NCI-H187 (cell line): Measurements from ENCODE around the gene XPO5.
A peak's percentile ranks its signal among the peaks of the same experiment; 100 is the strongest.
"Not testable (repeated sequence)": the region's sequence is repeated elsewhere in the genome, so short reads cannot be mapped to it uniquely, and the experiment has no call there.

Experiments used
- DNase-seq, 2 experiments: peaks; one replicate each; lab custom pipeline; 2025; lab: John Stamatoyannopoulos, UW

XPO5 gene

GRCh38 chr6:43517505-43518357 is 58.1 kb downstream of the XPO5 start:
- no peak for DNase-seq

- DNase-seq: peak; percentile 97
Measured at GRCh38 chr6:43516697-43517504, 58.9 kb downstream of the XPO5 start, which contains the start of the genes POLR1C and YIPF3. Gene POLR1C, plus strand, starts transcription at chr6:43517089. Its CDS starts 21 bp downstream, at chr6:43517110. Gene YIPF3, minus strand, starts transcription at chr6:43516926. Its CDS starts 119 bp downstream, at chr6:43516807.

DNA sequence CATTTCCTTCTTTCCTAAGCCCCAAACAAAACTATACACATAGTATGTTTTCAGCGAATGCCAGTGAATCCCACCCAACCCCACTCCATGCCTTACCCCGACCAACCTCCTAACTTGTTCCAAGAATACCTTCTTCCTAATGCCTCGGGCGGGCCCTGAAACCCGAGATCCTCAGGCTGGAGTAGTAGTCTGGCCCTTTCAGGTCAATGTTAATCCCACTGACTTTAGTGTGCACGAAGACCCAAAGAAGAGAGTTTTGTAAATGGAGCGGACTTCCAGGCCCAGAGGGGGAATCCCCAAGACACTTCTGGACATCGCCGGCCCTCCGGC is 59.5 kb downstream of the XPO5 start:
- DNase-seq: no peak

DNA sequence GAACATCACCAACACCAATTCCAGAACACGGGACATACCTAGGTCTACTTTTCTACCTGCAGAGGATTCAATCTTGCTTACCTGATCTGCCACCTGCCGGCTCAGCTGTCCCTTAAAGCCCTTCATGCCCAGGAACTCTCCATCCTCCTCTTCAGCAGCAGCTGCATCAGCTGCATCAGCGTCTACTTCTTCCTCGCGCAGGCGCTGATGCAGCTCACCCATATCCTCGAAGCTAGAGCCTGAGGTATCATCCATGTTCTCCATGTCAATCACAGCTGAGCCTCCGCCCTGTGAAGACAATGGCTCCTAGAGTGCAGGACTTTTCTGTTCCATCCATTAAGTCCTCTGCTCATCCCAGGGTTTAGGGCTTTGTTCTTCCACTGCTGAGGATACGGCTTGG is 60.0 kb downstream of the XPO5 start:
- no peak for DNase-seq

GRCh38 chr6:43511824-43512415 is 63.9 kb downstream of the XPO5 start:
- no peak for DNase-seq

GRCh38 chr6:43510827-43511163 is 65.0 kb downstream of the XPO5 start:
- no peak for DNase-seq

DNA sequence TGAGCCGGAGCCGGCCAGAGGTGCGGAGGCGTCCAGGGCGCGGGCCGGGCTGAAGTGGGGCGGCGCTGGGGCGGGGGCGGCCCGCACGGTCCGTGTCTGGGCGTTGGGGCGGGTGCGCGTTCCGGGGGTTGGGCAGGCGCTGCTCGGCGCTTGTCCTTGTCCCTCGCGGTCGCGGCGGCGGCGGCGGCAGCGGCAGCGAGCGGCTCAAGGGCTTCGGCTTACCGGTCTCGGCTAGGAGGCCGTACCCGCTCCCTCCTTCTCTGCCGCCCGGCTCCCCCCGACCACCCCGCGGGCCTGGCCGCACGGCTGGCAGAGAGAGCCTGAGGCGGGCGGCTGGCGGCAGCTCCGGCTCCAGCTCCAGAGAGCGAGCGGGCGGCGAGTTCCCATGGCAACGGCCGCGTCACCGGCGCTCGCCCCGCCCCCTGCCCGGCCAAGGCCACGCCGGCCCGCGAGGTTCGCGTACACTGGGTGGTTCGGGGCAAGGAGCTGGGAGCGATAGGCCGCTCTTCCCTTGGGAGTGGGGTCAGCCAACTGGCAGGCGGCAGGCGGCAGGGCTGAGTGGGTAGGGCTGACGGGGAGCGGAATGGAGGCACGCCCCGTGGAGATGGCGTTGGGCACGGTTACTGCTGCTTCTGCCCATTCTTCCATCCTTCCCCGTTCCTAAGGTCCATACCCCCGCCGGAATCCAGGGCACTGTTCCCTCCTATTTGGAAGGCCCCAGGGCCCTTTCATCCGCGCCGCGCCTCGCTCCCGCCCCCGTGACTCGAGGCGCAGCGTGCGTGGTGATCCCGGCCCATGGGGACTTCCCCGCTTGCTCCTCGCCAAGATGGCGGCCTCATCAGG is 65.6 kb downstream of the XPO5 start, which contains the start of gene LRRC73:
LRRC73 (minus strand) TSS at position 363 of the 843 bp plus-strand sequence. CDS start 561 bp downstream, outside the sequence.
- DNase-seq: peak; percentile 51 to 58

- DNase-seq: no peak
Measured at GRCh38 chr6:43509142-43509983, 66.5 kb downstream of the XPO5 start.

DNA sequence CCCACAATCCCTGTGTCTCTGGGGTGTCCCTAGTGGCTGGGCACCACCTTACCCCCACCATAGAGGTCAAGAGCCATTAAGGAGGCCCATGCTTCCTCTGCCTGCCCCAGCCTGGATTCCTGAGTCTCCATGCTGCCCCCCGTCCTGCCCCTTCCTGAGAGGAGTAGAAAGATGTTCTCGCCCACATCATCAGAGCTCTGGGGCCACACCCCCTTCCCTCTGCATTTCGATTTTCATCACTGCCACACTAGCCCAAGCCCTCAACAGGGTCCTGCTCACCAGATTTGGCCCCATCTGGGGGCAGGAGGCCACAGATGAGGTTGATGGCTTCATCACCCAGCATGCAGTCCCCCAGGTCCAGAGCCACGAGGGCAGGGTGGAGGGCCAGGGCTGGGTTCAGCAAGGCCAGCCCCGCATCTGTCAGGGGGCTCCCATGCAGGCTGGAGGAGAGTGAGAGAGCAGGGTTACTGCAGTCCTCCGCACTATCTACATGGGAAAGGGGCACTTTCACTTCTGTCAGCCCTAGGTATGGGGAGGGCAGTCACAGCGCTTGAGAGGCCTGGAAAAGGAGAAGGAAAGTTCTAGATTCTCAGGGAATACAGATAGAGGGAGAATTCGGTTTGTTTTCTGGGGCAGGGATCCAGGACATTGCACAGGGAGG is 67.2 kb downstream of the XPO5 start:
- no peak for DNase-seq

GRCh38 chr6:43506667-43507471 is 69.0 kb downstream of the XPO5 start:
- peak; percentile 29 to 46 for DNase-seq

DNA sequence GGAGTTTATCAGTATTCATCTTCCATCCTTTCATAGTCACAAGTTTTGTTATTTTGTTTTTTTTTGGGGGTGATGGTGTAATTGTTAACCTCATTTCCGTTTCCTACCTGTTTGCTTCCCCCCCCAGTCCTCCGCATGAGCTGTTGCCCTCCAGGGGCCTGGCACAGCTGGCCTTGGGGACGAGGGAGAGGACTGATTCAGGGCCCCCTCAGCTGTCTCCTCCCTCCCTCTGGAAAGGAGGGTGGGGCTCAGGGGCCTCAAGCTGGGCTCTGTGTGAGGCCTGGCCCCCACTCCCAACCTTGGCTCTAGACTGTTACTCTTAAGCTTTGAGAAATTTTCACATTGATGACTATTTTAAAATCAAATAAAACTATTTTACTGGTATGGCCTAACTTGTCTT is 69.7 kb downstream of the XPO5 start:
- DNase-seq: no peak

- no peak for DNase-seq
Measured at GRCh38 chr6:43505718-43506117, 70.1 kb downstream of the XPO5 start.

DNA sequence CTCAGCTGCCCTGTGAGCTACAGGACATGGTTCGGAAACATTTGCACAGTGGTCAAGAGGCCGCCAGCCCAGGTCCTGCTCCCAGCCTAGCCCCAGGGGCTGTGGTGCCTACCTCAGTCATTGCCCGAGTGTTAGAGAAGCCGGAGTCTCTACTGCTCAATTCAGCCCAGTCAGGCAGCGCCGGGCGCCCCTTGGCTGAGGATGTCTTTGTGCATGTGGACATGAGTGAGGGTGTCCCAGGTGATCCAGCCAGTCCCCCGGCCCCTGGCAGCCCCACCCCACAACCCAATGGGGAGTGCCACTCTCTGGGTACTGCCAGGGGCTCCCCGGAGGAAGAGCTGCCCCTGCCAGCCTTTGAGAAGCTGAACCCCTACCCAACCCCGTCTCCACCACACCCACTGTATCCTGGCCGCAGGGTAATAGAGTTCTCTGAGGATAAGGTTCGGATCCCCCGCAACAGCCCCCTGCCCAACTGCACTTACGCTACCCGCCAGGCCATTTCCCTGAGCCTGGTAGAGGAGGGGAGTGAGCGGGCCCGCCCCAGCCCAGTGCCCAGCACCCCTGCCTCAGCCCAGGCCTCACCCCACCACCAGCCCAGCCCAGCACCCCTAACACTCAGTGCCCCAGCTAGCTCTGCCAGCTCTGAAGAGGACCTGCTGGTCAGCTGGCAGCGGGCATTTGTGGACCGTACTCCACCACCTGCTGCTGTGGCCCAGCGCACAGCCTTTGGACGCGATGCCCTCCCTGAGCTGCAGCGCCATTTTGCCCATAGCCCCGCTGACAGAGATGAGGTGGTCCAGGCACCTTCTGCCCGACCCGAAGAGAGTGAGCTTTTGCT is 70.9 kb downstream of the XPO5 start:
- no peak for DNase-seq

DNA sequence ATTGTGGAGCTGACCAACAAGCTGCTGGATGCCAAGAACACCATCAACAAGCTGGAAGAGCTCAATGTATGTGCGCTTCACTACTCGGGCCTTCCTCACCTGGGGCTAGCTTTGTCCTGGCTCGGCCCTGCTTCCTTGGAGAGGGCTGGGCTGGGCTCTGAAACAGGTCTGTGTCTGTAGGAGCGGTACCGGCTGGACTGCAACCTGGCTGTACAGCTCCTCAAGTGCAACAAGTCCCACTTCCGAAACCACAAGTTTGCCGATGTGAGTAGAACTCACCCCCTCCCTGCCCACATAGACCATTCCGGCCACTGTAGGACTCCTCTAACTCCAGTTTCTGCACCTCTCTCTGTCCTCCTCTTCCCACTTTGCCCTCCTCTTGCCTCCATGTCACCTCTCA is 72.4 kb downstream of the XPO5 start:
- DNase-seq: no peak

GRCh38 chr6:43502666-43503065 is 73.2 kb downstream of the XPO5 start:
- DNase-seq: no peak

DNA sequence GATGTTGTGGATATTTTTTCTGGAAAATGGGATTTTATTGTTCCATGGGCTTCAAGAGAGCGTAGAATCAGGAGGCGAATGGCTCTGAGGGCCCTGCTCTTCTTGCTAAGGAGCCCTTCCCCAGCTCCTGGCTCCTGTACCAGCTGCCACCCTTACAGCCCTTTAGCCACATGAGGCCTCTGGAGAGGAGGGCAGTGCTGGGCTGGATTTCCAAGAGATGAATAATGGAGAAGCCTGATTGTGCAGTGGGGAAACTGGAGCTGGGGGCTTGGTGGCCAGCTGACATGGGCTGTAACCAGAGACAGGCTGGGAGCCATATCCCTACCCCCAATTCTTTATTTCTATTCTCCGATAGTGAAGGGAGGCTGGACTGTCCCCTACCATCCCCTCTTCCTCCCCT is 74.9 kb downstream of the XPO5 start:
- DNase-seq: no peak

- no peak for DNase-seq
Measured at GRCh38 chr6:43499028-43499815, 76.6 kb downstream of the XPO5 start.

- not testable (repeated sequence) for DNase-seq
Measured at GRCh38 chr6:43498291-43498690, 77.5 kb downstream of the XPO5 start.
